Skeletal muscle tissue (tissue), 4 donors: ENCODE results near the gene ACVR1. TPM values are rescaled to one million over a fixed set of nuclear protein-coding genes. Genes with fewer than 3 reads are reported as not detected.
A peak's percentile ranks its signal among the peaks of the same experiment; 100 is the strongest.

ENCODE experiments used
- H3K27ac ChIP-seq: one replicate; pipeline ENCODE4 v1.7.0; 2013; ENCODE audit warnings: mild to moderate bottlenecking, low read depth, low read length, inconsistent platforms
- H3K27me3 ChIP-seq, 3 donors: one replicate each; pipeline ENCODE4 v1.7.0; 2013; ENCODE audit warnings: low read length in 3 of 3; ENCODE audit not compliant: control insufficient read depth in 3 of 3, insufficient read depth in 3 of 3
- H3K36me3 ChIP-seq, 3 donors: one replicate each; pipeline ENCODE4 v1.7.0; 2013; ENCODE audit warnings: low read length in 3 of 3; ENCODE audit not compliant: control insufficient read depth in 3 of 3, insufficient read depth in 3 of 3
- H3K4me1 ChIP-seq, 3 donors: one replicate each; pipeline ENCODE4 v1.7.0; 2013; ENCODE audit warnings: low read length in 3 of 3, mild to moderate bottlenecking in 3 of 3; ENCODE audit not compliant: control insufficient read depth in 3 of 3, insufficient read depth in 3 of 3
- H3K4me3 ChIP-seq, 3 donors: one replicate each; pipeline ENCODE4 v1.7.0; 2013; ENCODE audit warnings: low read length in 3 of 3
- H3K9ac ChIP-seq, 3 donors: one replicate each; pipeline ENCODE4 v1.7.0; 2013; ENCODE audit warnings: low read length in 3 of 3, mild to moderate bottlenecking in 3 of 3, moderate library complexity in 2 of 3, low read depth in 1 of 3
- H3K9me3 ChIP-seq, 3 donors: one replicate each; pipeline ENCODE4 v1.7.0; 2013; ENCODE audit warnings: low read length in 3 of 3; ENCODE audit not compliant: control insufficient read depth in 3 of 3
- total RNA-seq: library from RNA; depleted of rRNA; stranded (reverse); fragments of >200 nt; gene quantifications from one replicate; pipeline ENCODE4 v1.2.3, GENCODE V29; 2014
- donor health status: Osteomylitis.

Gene ACVR1
- total RNA-seq, 1 donor from 2014 or later, result 18.8 TPM

DNA sequence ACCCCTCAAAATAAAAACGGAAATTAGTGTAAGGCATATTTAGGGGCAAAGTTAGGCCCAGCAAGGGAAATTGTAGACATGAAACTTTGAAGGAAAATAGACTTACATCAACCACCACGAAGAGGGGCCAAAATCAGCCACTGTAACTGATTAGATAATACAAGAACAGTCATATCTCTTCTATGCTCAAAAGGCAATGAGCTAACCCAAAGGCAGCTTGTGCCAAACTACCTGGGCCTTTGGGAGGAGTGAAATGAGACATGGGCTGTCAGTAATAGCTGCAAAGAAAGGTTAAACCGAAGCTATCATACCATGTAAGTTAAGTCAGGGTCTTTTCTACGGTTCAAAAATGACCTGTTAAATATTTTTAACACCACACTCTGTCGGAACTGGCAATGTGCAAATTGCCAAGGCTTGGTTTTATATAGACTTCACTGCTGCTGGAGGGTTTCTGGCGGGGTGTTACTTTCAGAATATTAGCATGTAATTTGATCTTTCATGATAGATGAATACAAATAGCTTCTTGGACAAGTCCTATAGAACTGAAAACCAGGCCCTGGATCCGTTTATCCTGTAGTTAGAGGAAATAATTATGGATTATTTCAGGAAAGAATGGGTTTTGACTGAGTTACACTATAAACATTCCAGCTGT is 69.6 kb downstream of the ACVR1 start:
- no peaks in the 10 kb centered on the region for H3K9me3 ChIP-seq
- H3K4me3 ChIP-seq, result no peak overlapping the region
- no peak overlapping the region for H3K9ac ChIP-seq
- no peak overlapping the region for H3K27ac ChIP-seq
- no peaks in the 10 kb centered on the region for H3K36me3 ChIP-seq
- H3K27me3 ChIP-seq, result no peaks in the 10 kb centered on the region
- H3K4me1 ChIP-seq, result peaks cover 17 to 50% (median 38%) of the 10 kb centered on the region in 3 donors

DNA sequence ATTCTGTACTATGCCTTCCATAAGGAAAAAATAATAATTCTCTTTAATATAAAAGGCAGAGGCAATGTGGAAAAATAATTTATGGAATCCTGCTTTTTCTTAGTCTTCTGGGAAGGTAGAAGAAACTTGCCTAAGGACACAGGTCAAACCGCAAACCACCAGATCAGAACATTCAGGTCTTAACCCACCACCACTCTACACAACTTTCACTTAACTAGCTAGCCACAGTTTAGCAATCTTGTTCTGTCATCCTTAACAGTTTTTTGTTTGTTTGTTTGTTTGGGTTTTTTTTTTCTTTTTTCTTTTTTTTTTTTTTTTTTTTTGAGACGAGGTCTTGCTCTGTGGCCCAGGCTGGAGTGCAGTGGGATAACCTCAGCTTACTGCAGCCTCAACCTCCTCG is 70.6 kb downstream of the ACVR1 start:
- no peaks in the 10 kb centered on the region for H3K36me3 ChIP-seq
- H3K27ac ChIP-seq, result no peak overlapping the region
- peaks cover 17 to 50% (median 36%) of the 10 kb centered on the region in 3 donors for H3K4me1 ChIP-seq

DNA sequence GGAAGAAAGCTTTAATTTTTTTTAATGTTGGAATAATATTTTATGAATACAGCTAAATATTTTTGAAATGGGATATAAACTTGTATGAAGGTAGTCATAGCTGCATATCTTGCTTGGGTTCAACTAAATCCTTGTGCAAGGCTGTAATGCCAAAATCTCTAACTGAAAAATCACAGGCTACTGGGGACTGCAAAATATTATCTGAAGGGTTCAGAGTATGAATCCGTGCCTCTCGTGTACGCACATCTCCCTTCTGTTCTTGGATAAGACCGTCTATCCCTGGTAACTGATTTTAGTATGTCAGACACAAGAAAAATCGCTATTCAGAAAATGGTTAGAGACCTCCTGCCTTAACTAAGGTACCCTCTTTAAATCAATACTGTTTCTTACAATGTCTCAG is 71.8 kb downstream of the ACVR1 start:
- Histone ChIP-seq H3K27me3 (no peaks in the 10 kb centered on the region), H3K4me3 (no peak overlapping the region), H3K4me1 (peaks cover 17 to 41% (median 32%) of the 10 kb centered on the region in 3 donors), H3K9ac (no peak overlapping the region), H3K27ac (no peak overlapping the region), H3K9me3 (no peaks in the 10 kb centered on the region), H3K36me3 (no peaks in the 10 kb centered on the region)

More for the DNA sequence above, 70.6 kb downstream of the ACVR1 start:
- Histone ChIP-seq H3K4me3 (no peak overlapping the region), H3K9ac (no peak overlapping the region), H3K27me3 (no peaks in the 10 kb centered on the region), H3K9me3 (no peaks in the 10 kb centered on the region)

DNA sequence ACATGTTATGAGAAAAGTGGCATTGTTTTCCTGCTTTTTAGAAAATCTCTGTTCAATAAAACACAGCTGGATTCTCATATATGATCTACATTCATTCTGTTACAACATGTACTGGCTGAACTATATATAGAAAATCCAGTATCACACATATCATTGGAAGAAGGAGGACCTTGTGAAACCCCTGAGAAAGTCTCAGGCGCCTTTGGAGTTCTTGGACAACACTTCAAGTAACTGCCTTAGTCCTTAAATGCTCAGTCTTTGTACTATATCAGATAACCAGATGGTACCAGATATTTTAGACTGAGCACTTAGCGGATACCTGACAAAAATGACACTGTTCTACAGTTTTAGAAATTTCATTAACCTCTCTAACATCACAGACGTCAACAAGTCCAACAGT is 72.2 kb downstream of the ACVR1 start:
- Histone ChIP-seq H3K9me3 (no peaks in the 10 kb centered on the region), H3K36me3 (no peaks in the 10 kb centered on the region), H3K4me3 (no peak overlapping the region), H3K27me3 (no peaks in the 10 kb centered on the region), H3K27ac (no peak overlapping the region), H3K4me1 (peaks cover 13 to 37% (median 30%) of the 10 kb centered on the region in 3 donors), H3K9ac (no peak overlapping the region)

DNA sequence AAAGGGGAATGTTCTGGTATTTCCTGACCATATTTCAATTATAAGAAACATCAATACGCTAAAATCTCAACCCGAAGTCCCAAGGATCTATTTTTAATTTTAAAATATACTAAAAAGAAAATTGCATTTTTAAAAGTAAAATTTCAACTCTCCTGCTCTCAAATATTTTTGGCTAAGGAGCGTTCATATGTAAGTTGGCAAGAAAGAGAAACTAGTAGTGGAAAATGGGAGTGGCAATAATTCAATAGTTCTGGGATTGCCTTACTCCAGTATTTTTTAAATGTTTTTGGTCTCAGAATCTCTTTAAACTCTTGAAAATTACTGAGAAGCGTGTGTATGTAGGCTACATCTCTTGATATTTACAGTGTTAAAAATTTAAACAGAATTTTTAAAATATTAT is 72.7 kb downstream of the ACVR1 start:
- H3K36me3 ChIP-seq, result no peaks in the 10 kb centered on the region
- H3K9me3 ChIP-seq, result no peaks in the 10 kb centered on the region
- no peaks in the 10 kb centered on the region for H3K27me3 ChIP-seq
- no peak overlapping the region for H3K4me3 ChIP-seq
- no peak overlapping the region for H3K9ac ChIP-seq
- peaks cover 11 to 33% (median 25%) of the 10 kb centered on the region in 3 donors for H3K4me1 ChIP-seq
- H3K27ac ChIP-seq, result no peak overlapping the region

DNA sequence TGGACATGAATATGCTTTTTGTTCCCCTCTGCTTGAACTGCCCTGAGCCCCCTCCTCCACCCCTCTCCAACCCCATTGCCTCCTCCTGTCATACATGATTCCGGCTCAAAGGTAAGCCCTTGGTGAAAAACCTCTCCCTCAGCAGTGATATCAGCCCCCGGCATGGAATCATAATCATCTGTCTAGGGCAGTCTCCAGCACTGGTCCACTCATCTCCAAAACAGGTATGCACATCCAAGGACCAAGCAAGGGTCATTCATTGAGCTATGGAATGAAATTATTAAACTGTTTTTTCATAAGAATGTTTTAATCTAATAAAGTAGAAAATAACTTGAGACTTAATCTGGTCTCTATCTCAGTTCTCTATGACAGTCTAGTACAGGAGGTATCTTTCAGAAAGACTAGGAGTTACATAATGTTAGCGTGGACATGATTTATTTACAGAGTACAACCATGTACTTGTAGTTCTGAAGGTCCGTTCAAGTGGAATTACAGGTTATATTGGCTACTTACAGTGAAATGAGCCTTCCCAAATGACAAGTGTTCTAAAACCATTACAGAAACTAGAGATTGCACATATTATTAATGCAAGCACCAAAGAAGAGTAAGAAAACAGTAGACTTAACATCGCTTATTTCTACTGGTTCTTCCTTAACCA is 75.2 kb downstream of the ACVR1 start:
- Histone ChIP-seq H3K36me3 (peaks cover 0 to 11% (median 7%) of the 10 kb centered on the region in 3 donors), H3K4me3 (no peak overlapping the region), H3K9me3 (no peaks in the 10 kb centered on the region), H3K9ac (no peak overlapping the region), H3K4me1 (peaks cover 0 to 17% (median 15%) of the 10 kb centered on the region in 3 donors), H3K27ac (no peak overlapping the region), H3K27me3 (no peaks in the 10 kb centered on the region)

DNA sequence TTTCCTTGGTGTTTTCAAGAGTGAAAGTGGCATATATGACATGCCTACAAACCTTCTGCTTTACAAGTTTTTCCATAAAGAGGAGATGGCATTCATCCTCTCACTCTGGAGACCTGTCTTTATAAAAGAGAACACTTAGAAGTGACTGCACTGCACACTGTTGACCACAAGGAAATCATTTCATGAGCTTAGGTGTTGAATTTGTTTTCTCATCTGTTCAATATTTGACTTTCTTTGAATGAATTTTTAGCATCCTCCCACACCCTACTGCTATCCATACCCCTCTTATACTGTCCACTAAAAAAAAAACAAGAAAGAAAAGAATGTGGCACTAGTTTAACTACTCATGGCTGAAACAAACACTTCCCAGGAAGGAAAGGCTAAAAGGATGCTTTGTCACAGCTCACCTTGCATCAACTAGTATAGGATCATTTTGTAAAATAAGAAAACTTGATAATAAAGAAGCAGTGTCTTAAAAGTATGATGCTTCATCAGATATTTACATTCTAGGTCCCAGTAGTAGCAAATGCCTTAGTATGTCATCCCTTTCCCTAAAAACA is 83.0 kb downstream of the ACVR1 start:
- Histone ChIP-seq H3K4me3 (no peak overlapping the region), H3K9me3 (no peaks in the 10 kb centered on the region), H3K27ac (peak overlapping the region; percentile 80), H3K4me1 (peaks cover 37 to 44% (median 38%) of the 10 kb centered on the region in 3 donors), H3K9ac (no peak overlapping the region), H3K27me3 (no peaks in the 10 kb centered on the region), H3K36me3 (peaks cover 0 to 11% (median 7%) of the 10 kb centered on the region in 3 donors)

DNA sequence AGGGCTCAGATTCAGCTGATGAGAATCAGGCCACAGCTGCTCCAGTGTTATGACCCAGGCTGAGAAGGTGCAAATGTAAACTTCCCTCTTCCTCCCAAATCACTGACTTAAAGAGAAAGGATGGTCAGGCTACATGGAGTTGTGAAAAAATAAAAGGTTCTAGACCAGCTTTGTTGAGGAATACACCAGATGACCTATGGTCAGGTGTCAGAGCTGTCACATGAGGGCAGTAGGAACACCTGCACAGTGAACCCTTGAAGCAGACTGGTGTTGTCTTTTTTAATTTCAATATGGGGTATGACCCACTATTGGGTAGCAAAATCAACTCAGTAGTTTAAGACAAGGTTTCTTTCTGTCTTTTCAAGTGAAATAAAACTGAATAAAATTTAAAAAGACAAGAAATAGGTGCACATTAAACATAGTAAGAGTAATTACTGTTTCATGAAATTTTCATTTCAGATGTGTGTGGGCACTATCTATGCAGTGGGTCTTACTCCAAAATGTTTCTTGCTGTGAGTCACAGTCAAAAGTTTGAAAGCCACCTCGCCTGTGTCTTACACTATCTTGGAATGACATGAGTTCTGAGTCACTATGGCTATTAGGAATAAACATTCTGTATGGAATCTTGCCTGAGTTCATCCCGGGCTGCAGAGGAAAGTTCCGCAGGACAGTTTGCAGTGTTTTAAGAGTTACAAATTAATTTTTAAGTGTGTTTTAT is 83.6 kb downstream of the ACVR1 start:
- Histone ChIP-seq H3K9me3 (no peaks in the 10 kb centered on the region), H3K27ac (peak overlapping the region; percentile 80), H3K4me1 (peaks cover 40 to 46% (median 45%) of the 10 kb centered on the region in 3 donors), H3K4me3 (no peak overlapping the region), H3K9ac (no peak overlapping the region), H3K36me3 (peaks cover 0 to 4% (median 2%) of the 10 kb centered on the region in 3 donors), H3K27me3 (no peaks in the 10 kb centered on the region)

DNA sequence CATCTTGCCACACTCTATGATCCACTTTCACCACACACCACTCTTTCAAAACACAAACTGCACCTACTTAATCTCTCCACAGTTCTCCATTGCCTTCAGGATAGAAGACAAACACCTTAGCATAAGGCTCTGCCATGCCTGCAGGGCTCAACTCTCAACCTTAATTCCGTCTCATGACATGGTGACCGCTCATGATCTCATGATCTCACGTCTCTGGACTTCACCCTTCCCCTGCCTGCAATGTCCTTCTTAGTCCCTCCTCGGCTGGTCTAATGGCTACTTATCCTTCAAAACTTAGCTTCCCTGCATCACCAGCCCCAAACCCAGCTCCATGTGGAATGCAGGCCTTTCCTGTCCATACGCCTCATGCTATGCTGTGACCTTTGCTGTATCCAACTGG is 85.3 kb downstream of the ACVR1 start:
- H3K4me1 ChIP-seq, result peaks cover 56 to 62% (median 62%) of the 10 kb centered on the region in 3 donors
- H3K9me3 ChIP-seq, result no peaks in the 10 kb centered on the region
- H3K4me3 ChIP-seq, result peak overlapping the region in 2 of 3 donors; percentile 1 to 38
- H3K27ac ChIP-seq, result peak overlapping the region; percentile 80
- H3K36me3 ChIP-seq, result no peaks in the 10 kb centered on the region
- H3K27me3 ChIP-seq, result no peaks in the 10 kb centered on the region
- peak overlapping the region in 2 of 3 donors; percentile 16 to 35 for H3K9ac ChIP-seq
